ENCODE results near the gene ITGB7.

DNA sequence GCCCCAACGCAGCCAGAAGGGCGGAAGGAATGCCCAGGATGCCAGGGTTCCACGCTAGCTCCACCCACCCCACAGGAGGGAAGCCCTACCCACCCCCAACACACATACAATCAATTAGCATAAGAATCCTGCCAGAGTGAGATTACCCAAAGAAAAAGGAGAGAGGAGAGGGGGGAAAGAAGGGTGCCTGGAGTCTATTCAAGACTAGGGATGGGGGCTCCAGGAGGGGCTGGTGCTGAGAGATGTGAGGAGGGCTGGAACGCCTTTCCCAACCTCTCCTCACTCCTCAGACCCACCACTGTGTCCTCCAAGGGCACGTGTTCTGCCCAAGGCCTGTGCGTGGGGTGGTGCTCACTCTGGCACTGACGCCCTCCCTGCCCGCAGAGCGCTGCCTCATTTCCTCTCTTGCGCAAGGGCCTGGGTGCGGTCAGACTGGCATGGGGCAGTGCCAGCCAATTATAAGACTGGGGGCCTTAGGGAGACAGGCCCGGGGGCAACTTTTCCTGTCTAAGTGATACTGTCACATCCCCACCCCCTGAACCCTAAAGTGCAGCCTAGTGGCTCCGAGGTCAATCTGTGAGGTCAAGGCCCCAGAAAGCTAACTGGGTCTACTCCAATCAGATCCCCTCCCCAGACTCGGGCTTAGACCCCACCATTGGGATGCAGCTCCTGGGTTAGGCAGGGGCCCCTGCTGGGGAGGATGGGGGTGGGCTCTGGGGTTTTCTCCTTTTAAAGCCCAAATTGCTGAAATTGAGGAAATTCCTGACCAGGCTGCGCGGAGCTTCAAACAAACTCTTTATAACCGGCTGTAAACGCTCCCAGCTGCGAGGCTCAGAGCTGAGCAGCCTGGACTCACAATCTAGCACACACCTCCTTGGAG lies 10.2 kb upstream of the ITGB7 start:
- TF ChIP-seq CTCF (IDR thresholded peaks at IDR 0.05; ENCODE audit: low read depth, low read length) (no peak), EZH2phosphoT487 (IDR thresholded peaks at IDR 0.05; ENCODE audit: low read depth) (no peak)

Data from OCI-LY3 (cell line).